HG03025 (cell line): ENCODE data around the gene MAPKAPK3.
A peak's percentile ranks its signal among the peaks of the same experiment; 100 is the strongest.

Experiments
- ATAC-seq: cut with Tn5 transposase; IDR thresholded peaks from one replicate; pipeline ENCODE4 v1.9.1; 2021; ENCODE audit warnings: mild to moderate bottlenecking, moderate library complexity; ENCODE audit not compliant: unreplicated experiment, low FRiP score

MAPKAPK3 gene

GRCh38 chr3:50617096-50617791 is at the start of gene MAPKAPK3:
Gene MAPKAPK3 (plus strand): TSS chr3:50617151. CDS start chr3:50617566, 415 bp downstream.
- peak; percentile 14 for ATAC-seq

- peak; percentile 67 for ATAC-seq
These were observed 49.4 kb upstream of the MAPKAPK3 start, which contains the start of gene C3orf18 for GRCh38 chr3:50567386-50568167. Gene C3orf18 (minus strand): TSS chr3:50567747. CDS start chr3:50565699, 2,048 bp downstream.

- ATAC-seq, result peak; percentile 67
These were observed 47.8 kb upstream of the MAPKAPK3 start, which contains the start of gene HEMK1 for GRCh38 chr3:50568947-50569749. Gene HEMK1 (plus strand): TSS chr3:50569522. CDS start chr3:50571105, 1,583 bp downstream.

GRCh38 chr3:50570508-50571279 is 46.3 kb upstream of the MAPKAPK3 start:
- no peak for ATAC-seq

- no peak for ATAC-seq
These were observed 45.5 kb upstream of the MAPKAPK3 start for GRCh38 chr3:50571486-50571885.

- no peak for ATAC-seq
These were observed 44.8 kb upstream of the MAPKAPK3 start for GRCh38 chr3:50572158-50572557.

- ATAC-seq, result no peak
These were observed 44.1 kb upstream of the MAPKAPK3 start for GRCh38 chr3:50572801-50573371.

GRCh38 chr3:50573566-50574443 is 43.1 kb upstream of the MAPKAPK3 start:
- ATAC-seq, result no peak

- no peak for ATAC-seq
These were observed 42.5 kb upstream of the MAPKAPK3 start for GRCh38 chr3:50574444-50574831.

GRCh38 chr3:50575372-50575771 is 41.6 kb upstream of the MAPKAPK3 start:
- no peak for ATAC-seq

- ATAC-seq, result no peak
These were observed 39.6 kb upstream of the MAPKAPK3 start for GRCh38 chr3:50577348-50577747.

GRCh38 chr3:50580683-50581458 is 36.1 kb upstream of the MAPKAPK3 start:
- ATAC-seq, result no peak

- ATAC-seq, result no peak
These were observed 35.5 kb upstream of the MAPKAPK3 start for GRCh38 chr3:50581459-50581842.

- ATAC-seq, result no peak
These were observed 34.9 kb upstream of the MAPKAPK3 start for GRCh38 chr3:50582083-50582482.

GRCh38 chr3:50583897-50584296 is 33.1 kb upstream of the MAPKAPK3 start:
- no peak for ATAC-seq

- no peak for ATAC-seq
These were observed 32.6 kb upstream of the MAPKAPK3 start for GRCh38 chr3:50584391-50584790.

GRCh38 chr3:50585919-50586762 is 30.8 kb upstream of the MAPKAPK3 start:
- no peak for ATAC-seq
